Adrenal gland (tissue), 5 donors: ENCODE measurements around the gene DHRS3.

Source experiments
- CTCF ChIP-seq, 6 experiments: fragments of 450-650 bp in 4 of 6; fragments of 200-600 bp in 2 of 6; sonication (generic) in 1 of 6; IDR thresholded peaks; 1 replicate in 5 of 6; 2 replicates in 1 of 6; pipeline versions ENCODE4 v1.5.1 to v1.8.0; 2016 to 2021; ENCODE audit warnings: antibody characterized with exemption in 6 of 6, mild to moderate bottlenecking in 2 of 6, moderate library complexity in 1 of 6
- POLR2A ChIP-seq, 2 donors: fragments of 450-650 bp; IDR thresholded peaks; one replicate each; pipeline ENCODE4 v1.6.1; 2017; ENCODE audit warnings: antibody characterized with exemption in 2 of 2, mild to moderate bottlenecking in 2 of 2, moderate library complexity in 1 of 2
- donor health status: DM: no; HTN: no; CAD: no.

DNA sequence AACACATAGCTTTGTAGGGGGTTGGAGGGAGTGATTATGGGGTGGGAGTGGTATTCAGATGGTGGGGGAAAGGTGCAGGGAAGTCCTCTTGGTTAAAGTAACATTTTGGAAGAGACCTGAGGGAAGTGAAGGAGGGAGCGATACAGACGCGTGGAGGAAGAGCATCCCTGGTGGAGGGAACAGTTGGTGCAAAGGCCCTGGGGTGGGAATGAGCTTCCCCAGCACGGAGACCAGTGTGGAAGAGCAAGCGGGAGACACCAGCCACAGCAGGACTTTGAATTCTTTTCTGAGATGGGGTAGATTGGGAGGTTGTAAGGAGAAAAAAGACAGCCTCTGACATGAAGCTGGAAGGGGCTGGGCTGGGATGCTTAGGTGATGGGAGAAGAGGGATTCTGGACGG lies 23.5 kb downstream of the DHRS3 start:
- no peak for TF ChIP-seq CTCF (IDR thresholded peaks at IDR 0.05)
- TF ChIP-seq POLR2A (IDR thresholded peaks at IDR 0.05) = no peak
